ENCODE data around the gene ZFPM1.
"Not testable (repeated sequence)": the region's sequence is repeated elsewhere in the genome, so short reads cannot be mapped to it uniquely, and the experiment has no call there.

The ZFPM1 gene

DNA sequence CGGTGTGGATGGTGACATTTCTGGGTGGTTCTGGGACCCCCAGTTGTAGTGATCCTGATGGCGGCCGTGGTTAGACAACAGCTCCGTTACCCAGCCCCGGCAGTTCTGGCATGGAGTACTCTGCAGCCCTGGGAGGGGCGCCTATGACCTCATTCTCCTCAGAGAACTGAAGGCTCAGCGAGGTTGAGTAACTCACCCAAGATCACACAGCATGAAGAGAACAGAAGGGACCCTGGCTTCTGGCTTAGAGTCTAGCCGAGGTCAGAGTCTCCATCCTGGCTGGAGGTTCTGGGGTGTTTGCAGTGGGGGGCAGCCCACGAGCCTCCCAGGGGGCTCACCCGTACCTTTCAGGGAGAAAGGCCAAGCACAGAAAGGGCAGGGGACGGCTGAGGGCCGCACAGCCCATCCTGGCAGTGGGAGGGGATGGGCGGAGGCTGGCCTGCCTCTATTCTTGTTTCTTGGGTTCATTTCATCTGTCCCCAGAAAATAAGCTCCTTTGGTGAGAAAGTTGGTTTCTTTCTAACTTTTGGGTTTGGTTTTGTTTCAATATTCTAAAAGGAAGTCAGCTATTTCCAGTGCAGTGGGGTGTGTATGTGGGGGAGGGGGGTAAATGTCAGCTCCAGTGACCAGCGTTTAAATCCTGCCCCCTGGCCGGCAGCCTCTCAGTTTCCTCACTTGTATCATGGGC, 13.2 kb downstream of the ZFPM1 start:
- no peak for DNase-seq (ENCODE audit: low read depth)

DNA sequence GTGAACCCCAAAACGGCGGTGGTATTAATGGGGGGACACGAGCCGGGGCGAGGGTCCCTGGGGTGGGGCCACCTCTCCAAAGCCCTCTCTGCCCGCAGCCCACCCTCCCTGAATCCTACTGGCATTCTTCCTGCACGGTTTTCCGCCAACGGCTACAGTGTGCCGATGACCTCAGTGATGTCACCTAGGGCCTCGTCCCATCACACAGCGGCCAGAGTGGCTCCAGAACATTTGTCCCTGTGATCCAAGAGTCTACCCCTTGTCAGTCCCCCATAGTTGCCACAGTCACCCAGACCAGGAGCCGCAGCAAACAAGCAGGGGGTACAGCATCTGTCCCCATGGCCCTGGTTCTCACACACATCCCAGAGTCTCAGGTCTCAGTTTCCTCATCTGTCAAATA, 13.9 kb downstream of the ZFPM1 start:
- DNase-seq (ENCODE audit: low read depth) = no peak

DNA sequence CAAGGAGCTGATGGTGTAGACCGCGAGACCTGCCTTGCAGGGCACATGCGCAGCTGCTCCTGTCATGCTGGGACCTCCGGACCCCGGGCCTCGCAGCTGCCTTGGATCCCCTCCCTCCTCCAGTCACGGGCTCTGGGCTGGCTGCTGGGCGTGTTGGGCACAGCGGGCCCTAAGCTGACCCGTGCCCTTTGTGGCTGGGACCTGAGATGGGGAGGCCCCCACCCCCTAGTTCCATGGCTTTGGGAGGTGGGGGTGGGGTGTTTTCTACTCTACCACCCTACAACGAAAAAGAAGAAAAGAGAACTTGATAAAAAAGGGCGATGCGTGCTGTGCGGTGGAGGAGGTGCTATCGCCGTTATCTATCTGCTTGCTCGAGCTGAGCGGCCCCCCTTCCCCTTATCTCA, 14.5 kb downstream of the ZFPM1 start:
- no peak for DNase-seq (ENCODE audit: low read depth)

DNA sequence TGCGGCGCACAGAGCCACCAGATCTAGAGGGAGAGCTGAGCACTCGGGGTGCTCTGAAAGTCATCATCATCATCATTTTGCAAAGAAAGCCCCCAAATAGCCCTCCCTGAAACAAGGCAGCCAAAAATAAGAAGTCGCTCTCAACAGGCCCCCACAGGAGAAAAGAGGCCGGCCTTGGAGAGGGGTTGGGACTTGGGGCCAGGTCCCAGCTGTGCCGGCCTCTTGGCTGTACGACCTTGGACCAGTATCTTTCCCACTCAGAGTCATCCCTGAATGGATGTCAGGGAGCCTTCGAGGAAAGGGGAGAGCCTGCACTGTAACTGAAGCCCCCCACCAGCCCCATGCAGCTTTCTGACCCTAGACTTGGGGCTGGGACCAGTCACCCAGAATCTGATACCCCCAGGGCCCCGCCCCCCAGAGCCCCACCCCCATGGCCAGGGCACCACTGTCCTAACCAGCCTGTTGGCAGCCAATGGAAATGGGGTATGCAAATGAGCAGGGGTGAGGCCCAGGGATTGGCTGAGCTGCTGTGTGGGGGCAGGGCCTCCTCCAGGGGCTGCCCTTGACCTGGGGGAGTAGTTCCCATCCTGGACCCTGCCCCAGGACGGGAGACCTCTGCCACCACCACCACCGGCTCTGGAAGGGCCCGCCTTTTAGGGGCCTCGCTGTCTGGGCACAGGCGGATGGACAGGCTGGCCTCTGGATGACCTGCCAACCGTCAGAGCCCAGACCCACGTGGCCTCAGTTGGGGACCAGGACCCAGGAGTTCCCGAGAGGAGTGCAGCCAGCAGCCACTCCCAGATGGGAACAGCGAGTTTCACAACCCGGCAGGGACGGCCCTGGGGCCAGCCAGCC, 15.4 kb downstream of the ZFPM1 start:
- no peak for DNase-seq (ENCODE audit: low read depth)

DNA sequence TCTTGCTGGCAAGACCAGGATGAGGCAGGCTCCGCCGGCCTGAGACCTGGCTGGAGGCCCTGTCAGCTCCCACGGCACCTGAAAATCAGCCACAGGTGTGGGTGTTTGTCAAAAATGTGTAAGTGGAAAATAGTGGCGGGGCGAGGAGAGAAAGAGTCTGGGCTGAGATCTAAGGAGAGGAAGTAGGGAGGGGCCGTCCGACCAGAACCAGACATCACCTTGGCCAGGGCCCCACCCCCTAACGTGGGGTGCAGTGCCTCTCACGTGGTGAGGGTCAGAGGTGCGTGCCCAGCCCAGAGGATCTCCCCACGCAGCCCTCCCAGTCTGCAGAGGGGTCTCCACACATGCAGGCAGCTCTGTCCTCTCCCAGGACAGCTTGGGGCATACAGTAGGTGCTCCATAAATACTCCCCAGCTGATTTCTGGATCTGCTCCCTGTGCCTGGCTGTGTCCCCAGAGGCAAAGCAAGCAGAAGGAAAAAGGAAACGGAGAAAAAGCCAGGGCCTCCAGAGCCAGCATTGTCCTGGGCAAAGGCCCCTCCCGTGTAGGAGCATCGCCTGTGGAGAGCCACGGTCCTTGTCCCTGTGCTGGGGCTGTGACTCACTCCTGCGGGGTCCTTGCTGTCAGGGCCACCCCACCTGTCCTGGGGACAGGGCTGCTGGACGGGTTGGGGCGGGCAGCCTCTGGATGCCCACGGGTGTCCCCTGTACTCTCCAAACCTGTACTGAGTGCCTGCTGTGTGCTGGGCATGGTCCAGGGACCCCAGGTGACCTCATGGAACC, 16.7 kb downstream of the ZFPM1 start:
- DNase-seq (ENCODE audit: low read depth) = no peak

DNA sequence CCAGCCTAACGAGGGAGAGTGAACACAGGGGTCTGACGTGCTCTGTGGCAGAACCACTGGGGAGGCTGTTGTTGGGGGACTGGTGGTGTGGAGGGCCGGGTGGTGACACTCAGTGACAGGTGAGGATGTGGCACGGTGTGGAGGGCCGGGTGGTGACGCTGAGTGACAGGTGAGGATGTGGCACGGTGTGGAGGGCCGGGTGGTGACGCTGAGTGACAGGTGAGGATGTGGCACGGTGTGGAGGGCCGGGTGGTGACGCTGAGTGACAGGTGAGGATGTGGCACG, 17.3 kb downstream of the ZFPM1 start:
- not testable (repeated sequence) for DNase-seq (ENCODE audit: low read depth)

DNA sequence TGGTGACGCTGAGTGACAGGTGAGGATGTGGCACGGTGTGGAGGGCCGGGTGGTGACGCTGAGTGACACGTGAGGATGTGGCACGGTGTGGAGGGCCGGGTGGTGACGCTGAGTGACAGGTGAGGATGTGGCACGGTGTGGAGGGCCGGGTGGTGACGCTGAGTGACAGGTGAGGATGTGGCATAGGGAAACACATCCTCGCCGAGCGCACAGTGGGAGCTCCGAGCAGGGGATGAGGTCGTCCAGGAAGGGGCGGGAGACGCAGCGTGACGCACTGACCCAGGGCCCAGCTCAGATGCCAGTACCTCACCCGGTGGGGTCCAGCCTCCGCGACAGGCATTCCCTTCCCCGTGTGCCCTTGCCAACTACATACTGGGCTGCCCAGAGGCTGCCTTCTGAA, 17.6 kb downstream of the ZFPM1 start:
- DNase-seq (ENCODE audit: low read depth) = not testable (repeated sequence)

DNA sequence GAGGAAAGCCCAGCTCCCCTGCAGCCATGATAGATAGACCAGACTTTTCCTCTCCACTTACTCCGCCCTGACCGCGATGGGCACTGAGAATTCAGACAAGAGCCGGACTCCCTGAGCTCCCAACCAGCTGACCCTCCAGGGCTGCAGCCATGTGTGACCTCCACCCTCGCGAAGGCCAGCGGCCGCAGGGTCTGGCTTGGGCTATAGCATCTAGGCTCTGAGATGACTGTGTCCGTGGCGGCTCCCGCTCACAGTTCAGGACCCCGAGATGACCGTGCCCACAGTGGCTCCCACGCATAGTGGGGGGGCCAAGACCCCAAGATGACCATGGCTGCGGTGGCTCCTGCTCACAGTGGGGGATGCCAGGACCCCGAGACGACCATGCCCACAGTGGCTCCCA, 18.0 kb downstream of the ZFPM1 start:
- no peak for DNase-seq (ENCODE audit: low read depth)

DNA sequence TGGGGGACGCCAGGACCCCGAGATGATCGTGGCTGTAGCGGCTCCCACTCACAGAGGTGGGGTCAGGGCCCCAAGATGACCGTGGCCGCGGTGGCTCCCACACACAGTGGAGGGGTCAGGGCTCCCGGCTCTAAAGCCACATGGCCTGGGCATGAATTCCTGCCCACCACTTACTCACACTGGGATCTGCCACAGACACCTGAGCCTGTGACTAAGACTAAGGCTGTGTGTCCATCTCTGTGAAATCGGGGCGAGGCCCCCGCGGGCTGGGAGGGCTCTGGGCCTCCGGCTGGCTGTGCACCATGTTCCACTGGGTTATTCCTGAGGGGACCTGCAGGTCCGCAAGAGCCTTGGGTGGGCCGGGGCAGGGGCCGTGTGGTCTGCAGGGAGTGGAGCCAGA, 18.5 kb downstream of the ZFPM1 start:
- DNase-seq (ENCODE audit: low read depth) = no peak

DNA sequence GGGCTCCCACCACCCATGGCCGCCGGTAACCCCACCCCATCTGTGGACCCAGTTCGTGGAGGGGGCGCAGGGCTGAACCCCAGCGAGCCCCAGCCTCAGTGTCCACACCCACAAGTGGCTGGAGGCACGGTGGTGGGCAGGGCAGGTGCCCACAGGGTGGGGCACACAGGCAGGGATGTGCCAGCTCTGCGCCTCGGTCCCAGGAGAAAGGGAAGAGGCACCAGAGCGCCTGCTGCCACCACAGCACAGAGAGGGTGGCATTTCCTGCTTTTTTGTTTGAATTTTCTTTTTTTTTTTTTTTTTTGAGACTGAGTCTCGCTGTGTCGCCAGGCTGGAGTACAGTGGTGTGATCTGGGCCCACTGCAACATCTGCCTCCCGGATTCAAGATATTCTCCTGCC, 19.0 kb downstream of the ZFPM1 start:
- no peak for DNase-seq (ENCODE audit: low read depth)

DNA sequence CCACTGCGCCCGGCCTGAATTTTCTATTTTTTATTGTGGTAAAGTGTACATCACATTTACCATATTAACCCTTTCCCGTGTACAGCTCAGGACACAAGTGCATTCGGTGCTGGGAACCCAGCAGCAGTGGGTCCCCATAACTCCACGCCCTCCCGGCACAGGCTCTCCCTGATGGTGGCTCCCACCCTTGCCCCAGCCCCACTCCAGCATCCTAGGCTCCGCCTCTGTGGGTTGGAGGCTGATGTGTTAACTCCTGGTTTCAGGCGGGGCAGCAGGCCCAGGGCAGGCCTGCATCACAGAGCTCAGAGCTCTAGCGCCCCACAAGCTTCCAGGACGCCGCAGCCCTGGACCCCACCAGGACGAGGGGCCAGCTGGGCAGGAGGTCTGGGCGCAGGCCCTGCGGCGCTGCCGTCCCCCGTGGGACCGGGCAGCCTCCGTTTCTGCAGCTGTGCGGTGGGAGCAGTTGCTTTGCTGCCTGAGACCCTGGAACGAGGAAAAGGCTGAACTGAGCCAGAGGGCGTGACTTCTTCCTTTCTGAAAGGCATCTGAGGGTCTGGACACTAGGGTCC, 19.6 kb downstream of the ZFPM1 start:
- no peak for DNase-seq (ENCODE audit: low read depth)

DNA sequence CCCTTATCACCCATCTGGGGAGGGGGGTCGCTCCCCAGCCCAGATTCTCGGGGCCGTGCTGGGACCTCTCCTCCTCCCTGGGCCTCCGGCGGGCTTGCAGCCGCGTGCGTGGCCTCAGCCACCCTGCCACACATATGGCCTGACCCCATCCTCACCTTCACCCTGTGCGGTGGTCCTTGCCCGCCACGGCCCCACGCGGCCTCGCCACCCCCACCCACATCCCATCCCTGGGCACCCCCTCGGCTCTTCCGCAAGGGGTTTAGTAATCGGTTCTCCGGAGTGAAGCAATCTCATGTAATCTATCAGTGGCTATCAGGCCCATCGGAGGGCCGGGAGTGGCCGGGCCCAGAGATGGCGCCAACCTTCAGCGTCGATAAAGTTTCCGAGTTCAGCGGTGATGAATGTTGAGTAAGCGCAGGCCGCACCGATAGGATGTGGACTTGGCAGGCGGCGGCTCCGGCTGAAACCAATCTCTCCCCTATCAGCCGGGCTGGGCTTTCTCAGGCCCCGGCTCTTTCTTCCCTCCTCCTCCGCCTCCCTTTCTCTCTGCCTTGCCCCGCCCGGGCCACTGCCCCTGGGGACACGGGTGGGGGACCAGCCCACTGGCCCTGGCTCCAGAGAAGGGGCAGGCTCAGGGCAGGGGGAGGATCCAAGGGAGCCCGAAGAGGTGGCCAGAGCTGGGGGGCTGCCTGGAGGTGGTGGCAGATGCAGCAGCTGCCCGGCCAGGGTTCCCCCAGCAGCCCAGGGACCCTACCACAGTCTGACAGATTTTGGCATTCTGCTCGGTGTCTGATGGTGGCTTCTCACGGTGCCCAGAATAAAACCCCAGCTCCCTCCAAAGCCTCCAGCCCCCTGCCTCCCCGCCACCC, 20.8 kb downstream of the ZFPM1 start:
- DNase-seq (ENCODE audit: low read depth) = no peak

DNA sequence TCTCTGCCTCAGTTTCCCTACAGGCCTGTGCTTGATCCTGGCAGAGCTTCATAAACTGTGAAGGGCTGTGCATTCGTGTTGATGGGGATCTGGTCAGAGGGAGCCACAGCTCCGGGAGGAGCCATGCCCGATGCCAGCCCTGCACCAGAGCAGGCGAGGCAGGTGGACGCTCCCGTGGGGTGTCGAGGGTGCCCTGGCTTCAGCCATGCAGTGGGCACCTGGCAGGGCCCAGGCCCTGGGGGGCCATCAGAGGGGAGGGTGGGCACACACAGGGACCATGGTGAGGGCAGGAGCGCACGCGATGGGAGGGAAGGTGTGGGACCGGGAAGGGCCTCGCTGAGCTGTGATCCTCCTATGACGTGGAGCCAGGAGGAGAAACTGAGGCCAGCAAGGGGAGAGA, 22.0 kb downstream of the ZFPM1 start:
- no peak for DNase-seq (ENCODE audit: low read depth)

DNA sequence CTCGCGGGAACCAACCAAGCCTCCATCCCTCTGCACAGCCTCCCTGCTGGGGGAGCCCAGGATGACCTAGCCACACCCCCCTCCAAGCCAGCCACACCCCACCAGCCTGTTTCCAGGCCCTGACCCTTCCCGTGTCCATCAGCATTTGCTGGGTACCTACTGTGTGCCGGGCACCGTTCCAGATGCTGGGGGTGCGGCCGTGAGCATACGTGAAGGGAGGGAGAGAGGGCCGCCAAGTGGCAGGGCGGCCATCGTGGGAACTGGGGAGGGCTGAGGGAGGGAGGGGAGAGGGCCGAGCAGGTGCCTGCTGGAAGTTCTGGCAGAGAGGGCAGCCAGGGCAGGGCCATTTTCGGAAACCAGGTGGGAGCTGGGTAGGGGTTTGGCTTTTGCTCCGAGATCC, 23.1 kb downstream of the ZFPM1 start:
- DNase-seq (ENCODE audit: low read depth) = no peak

DNA sequence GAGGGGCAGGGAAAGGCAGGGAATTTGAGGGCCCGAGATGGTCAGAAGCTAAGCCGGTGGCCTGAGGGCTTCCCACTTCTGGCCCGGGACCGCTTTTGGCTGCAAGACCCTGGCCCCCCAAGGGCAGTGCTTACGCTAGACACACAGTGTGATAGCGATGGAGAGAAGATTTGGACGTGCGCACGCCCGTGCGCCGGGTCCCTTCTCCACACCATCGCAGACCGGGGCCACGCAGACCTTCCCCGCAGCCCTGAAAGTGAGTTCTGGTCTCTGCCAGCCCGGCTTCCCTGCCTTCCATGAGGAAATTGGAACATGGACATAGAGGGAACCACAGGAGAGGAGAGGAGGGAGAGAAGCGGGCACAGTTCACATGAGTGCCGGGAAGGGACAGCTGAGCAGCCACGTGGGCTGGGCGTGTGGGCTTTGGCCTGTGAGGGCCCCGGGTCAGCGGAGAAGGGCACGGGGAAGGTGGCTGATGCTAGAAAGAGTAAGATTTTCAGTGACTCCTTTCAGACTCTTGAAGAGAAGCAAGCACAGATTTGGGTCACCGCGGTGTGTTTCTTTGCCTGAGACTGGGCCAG, 23.8 kb downstream of the ZFPM1 start:
- DNase-seq (ENCODE audit: low read depth) = no peak

DNA sequence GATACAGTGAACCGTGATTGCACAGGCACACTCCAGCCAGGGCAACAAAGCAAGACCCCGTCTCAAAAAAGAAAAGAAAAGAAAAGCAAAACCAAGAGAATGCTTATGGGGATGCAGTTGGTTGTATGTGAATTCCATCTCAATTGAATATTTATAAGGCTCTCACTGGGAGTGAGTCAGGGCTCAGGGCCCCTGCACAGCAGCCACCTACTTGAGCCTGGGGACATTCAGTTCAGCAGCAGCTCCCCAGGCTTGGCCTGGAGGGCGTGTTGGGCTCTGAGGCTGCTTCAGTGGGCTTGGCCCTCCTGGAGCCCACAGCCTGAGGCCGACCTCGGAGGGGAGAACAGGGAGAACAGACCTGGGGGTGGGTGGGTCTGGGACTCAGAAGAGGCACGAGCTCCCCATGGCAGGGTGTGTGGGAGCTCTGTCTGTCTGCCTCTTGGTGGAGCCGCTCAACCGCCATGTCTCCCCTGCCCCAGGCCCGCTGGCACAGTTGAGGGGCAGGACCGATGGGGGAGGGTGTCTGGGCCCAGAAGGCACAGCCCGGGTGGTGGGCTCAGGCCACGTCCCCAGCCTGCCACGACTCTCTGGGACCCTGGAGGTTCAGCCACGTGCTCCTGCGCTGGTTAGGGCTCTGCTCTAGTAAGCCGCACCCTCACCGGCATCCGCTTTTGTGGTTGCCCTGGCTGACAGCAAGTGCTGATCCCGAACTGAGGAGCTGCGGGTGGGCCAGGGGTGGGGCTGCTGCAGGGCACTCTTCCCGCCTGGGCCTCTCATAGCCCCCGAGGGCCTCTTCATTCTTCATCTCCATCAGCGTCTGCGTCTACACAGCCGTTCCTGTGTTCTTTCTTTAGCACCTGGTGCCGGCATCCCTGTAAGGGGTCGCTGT, 24.8 kb downstream of the ZFPM1 start:
- no peak for DNase-seq (ENCODE audit: low read depth)

DNA sequence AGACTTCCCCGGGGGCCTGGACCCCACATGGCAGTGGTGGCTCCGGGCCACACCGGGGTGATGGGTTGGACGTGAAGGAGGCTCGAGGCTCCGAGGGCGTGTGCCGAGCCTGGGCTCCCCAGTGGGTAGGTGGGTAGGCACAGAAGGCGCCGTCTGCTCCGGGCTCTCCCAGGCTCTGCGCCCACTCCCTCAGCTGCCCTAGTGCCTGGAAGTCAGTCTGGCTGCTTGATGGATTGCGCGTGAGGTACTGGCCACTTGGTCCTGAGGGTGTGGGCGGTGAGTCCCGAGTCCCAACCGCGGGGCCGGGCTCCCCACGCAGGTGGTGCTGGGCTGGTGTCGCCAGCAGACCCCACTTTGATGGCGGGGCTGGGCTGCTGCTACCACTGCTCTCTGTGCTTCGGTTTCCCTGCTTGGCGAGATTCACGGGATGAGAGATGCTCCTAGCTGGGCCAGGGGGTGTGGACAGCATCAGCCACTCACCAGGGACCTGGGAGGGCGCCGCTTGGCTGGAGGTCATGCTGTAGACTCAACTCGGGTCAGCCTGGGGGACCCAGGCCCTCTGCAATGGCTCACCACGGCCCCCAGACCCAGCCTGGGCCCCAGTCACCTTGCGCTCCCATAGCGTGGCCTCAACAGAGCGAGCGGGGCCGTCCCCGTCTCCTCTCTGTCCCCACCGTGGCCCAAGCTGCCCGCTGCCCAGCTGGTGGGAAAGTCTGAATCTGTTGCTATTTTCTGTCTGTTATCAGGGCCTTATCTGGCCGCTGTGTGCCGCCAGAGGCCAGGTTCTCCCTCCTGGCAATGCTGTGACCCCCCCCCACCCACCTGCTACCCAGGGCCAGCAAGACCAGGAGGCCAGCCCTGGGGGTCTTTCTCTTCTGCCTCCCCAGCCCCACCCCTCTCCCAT, 26.1 kb downstream of the ZFPM1 start:
- no peak for DNase-seq (ENCODE audit: low read depth)

DNA sequence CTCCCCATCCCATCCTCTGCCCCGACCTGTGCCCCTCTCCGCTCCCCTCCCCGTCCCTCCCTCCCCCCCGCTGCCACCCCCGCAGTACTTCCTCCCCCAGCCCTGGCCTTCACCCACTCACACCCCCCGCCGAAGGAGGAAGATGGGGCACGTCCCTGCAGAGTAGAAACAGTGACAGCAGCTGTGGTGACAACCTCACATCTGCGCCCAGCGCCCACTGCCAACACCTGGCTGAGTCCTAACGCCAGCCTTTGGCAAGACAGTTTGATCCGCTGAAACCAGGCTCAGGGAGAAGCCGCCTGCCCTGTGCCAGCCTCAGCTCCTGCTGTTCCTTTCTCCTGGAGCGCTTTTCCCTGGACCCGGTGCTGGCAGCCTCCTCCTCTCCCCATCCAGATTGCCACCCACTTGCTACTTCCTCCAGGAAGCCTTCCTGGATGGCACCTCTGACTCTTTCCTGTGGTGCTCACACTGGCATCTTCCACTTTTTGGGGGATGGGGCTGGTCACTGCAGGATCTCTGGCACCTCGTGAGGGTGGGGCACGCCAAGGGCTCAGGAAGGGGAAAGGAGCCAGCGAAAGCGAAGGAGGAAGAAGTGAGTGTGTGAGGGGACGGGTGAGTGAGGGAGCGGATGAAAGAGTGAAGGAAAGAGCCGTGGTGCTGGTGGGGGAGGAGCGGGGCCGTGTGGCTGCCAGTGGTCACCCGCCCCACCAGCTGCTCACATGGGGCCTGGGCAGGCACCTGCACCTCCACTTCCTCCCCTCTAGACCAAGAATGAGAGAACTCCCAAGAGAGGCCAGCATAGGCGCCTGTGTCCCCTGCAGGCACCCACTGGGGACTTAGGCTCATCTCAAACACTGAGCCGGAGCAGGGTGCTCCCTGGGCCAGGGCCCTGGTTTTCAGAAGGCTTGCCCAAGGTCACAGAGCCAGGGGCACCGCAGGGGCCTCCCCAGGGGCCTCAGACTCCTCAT, 27.0 kb downstream of the ZFPM1 start:
- DNase-seq (ENCODE audit: low read depth) = peak; percentile 15
